HepG2 (cell line): Measurements from ENCODE around the gene PYGO2.

Experiments
- BRF2 ChIP-seq: sonication (generic); formaldehyde crosslinking; IDR thresholded peaks from 2 replicates; pipeline ENCODE4 v1.8.1; 2022; ENCODE audit warnings: mild to moderate bottlenecking, missing genetic modification reagents
- CTCF ChIP-seq: sonication (generic); formaldehyde crosslinking; IDR thresholded peaks from 2 replicates; pipeline ENCODE4 v1.5.0; 2020; ENCODE audit warnings: mild to moderate bottlenecking, missing genetic modification reagents, moderate library complexity
- E2F1 ChIP-seq: sonication (generic); formaldehyde crosslinking; IDR thresholded peaks from 2 replicates; pipeline ENCODE4 v1.5.0; 2020; ENCODE audit warnings: missing genetic modification reagents
- MAZ ChIP-seq, 2 experiments: sonication (generic) in 1 of 2; formaldehyde crosslinking in 1 of 2; IDR thresholded peaks; 2 replicates each; pipeline versions ENCODE4 v1.5.0 to v1.6.1; 2012 to 2020; ENCODE audit warnings: low read depth in 2 of 2, mild to moderate bottlenecking in 2 of 2, borderline replicate concordance in 1 of 2, improper control_type of control experiment in 1 of 2, low read length in 1 of 2, missing genetic modification reagents in 1 of 2, moderate library complexity in 1 of 2
- NR3C1 ChIP-seq: sonication (generic); formaldehyde crosslinking; IDR thresholded peaks from 2 replicates; pipeline ENCODE4 v1.4.0; 2020; ENCODE audit warnings: missing genetic modification reagents
- POLR2AphosphoS5 ChIP-seq: IDR thresholded peaks from 2 replicates; pipeline ENCODE4 v1.6.1; 2012; ENCODE audit warnings: low read depth, low read length
- SKI ChIP-seq: fragments of 450-650 bp; IDR thresholded peaks from one replicate; pipeline ENCODE4 v1.6.1; 2018; ENCODE audit warnings: mild to moderate bottlenecking; ENCODE audit not compliant: partially characterized antibody
- ZNF503 ChIP-seq: sonication (generic); formaldehyde crosslinking; IDR thresholded peaks from 2 replicates; pipeline ENCODE4 v1.4.0; 2020; ENCODE audit warnings: missing genetic modification reagents
- ZNF569 ChIP-seq: sonication (generic); formaldehyde crosslinking; IDR thresholded peaks from 2 replicates; pipeline ENCODE4 v1.5.0; 2020; ENCODE audit warnings: mild to moderate bottlenecking, missing genetic modification reagents, moderate library complexity, borderline replicate concordance

- TF ChIP-seq ZNF569 (CRISPR knock-in tag) (no peak), SKI (no peak), MAZ (IDR thresholded peaks at IDR 0.05; ENCODE audit: borderline replicate concordance, low read depth, low read length) (no peak), MAZ (CRISPR knock-in tag; IDR thresholded peaks at IDR 0.05; ENCODE audit: low read depth) (no peak), ZNF503 (CRISPR knock-in tag) (no peak), NR3C1 (no peak), BRF2 (CRISPR knock-in tag) (no peak), E2F1 (CRISPR knock-in tag) (no peak), CTCF (CRISPR knock-in tag) (no peak), POLR2AphosphoS5 (no peak)
Measured at GRCh38 chr1:154934358-154934948, 27.1 kb downstream of the PYGO2 start.
